ENCODE results near the gene SLC40A1.

SLC40A1 gene

GRCh38 chr2:189580658-189581353 lies at the start of gene SLC40A1:
Gene SLC40A1, minus strand, starts transcription at chr2:189580786. Its CDS starts 326 bp downstream, at chr2:189580460.
- no peak for TF ChIP-seq CTCF (conservative IDR thresholded peaks at IDR 0.05; ENCODE audit: control insufficient read depth, insufficient read depth, low read depth, low read length)
- DNase-seq (ENCODE audit: low read depth), result peak; percentile 18

GRCh38 chr2:189629531-189630453 lies 49.2 kb upstream of the SLC40A1 start:
- H3K4me3 ChIP-seq (ENCODE audit: control insufficient read depth, low read depth, low read length), result no peak overlapping the region
- no peak for TF ChIP-seq CTCF (conservative IDR thresholded peaks at IDR 0.05; ENCODE audit: control insufficient read depth, insufficient read depth, low read depth, low read length)
- no peak for DNase-seq (ENCODE audit: low read depth)

More at GRCh38 chr2:189580658-189581353, at the start of gene SLC40A1:
- H3K4me3 ChIP-seq (ENCODE audit: control insufficient read depth, low read depth, low read length), result peak within 1 kb of the TSS; percentile 45

- DNase-seq (ENCODE audit: low read depth), result peak; percentile 10
- no peak overlapping the region for H3K4me3 ChIP-seq (ENCODE audit: control insufficient read depth, low read depth, low read length)
- TF ChIP-seq CTCF (conservative IDR thresholded peaks at IDR 0.05; ENCODE audit: control insufficient read depth, insufficient read depth, low read depth, low read length), result no peak
Observed at GRCh38 chr2:189628817-189629530, 48.4 kb upstream of the SLC40A1 start.

GRCh38 chr2:189627789-189628188 lies 47.2 kb upstream of the SLC40A1 start:
- DNase-seq (ENCODE audit: low read depth), result no peak
- no peak for TF ChIP-seq CTCF (conservative IDR thresholded peaks at IDR 0.05; ENCODE audit: control insufficient read depth, insufficient read depth, low read depth, low read length)
- H3K4me3 ChIP-seq (ENCODE audit: control insufficient read depth, low read depth, low read length), result no peak overlapping the region

GRCh38 chr2:189625636-189626035 lies 45.0 kb upstream of the SLC40A1 start:
- no peak for DNase-seq (ENCODE audit: low read depth)
- no peak overlapping the region for H3K4me3 ChIP-seq (ENCODE audit: control insufficient read depth, low read depth, low read length)
- no peak for TF ChIP-seq CTCF (conservative IDR thresholded peaks at IDR 0.05; ENCODE audit: control insufficient read depth, insufficient read depth, low read depth, low read length)

GRCh38 chr2:189624648-189625355 lies 44.2 kb upstream of the SLC40A1 start:
- DNase-seq (ENCODE audit: low read depth), result no peak
- H3K4me3 ChIP-seq (ENCODE audit: control insufficient read depth, low read depth, low read length), result no peak overlapping the region
- TF ChIP-seq CTCF (conservative IDR thresholded peaks at IDR 0.05; ENCODE audit: control insufficient read depth, insufficient read depth, low read depth, low read length), result no peak
